H9 (cell line): ENCODE data around the gene ZMIZ1. TPM values are rescaled to one million over a fixed set of nuclear protein-coding genes. Genes with fewer than 3 reads are reported as not detected.

Experiments
- DNase-seq: peaks from one replicate; pipeline ENCODE4 v3.0.0-alpha.2; 2017
- H2AFZ ChIP-seq: one replicate; pipeline ENCODE4 v1.6.1; 2013; ENCODE audit warnings: mild to moderate bottlenecking, low read length, control low read depth, moderate library complexity
- H2AK5ac ChIP-seq: 2 replicates; pipeline ENCODE4 v1.6.1; 2013; ENCODE audit warnings: low read length, control low read depth, mixed read lengths; ENCODE audit not compliant: insufficient read length
- H2BK120ac ChIP-seq: one replicate; pipeline ENCODE4 v1.6.1; 2013; ENCODE audit warnings: low read depth, mild to moderate bottlenecking, low read length, control low read depth, inconsistent platforms; ENCODE audit not compliant: poor library complexity, severe bottlenecking
- H2BK12ac ChIP-seq: 2 replicates; pipeline ENCODE4 v1.6.1; 2013; ENCODE audit warnings: low read length, control low read depth, mixed read lengths, low read depth; ENCODE audit not compliant: insufficient read length
- H2BK15ac ChIP-seq: 2 replicates; pipeline ENCODE4 v1.6.1; 2013; ENCODE audit warnings: low read depth, low read length, control low read depth
- H2BK20ac ChIP-seq: one replicate; pipeline ENCODE4 v1.6.1; 2013; ENCODE audit warnings: low read depth, mild to moderate bottlenecking, low read length, control low read depth, inconsistent platforms; ENCODE audit not compliant: poor library complexity, severe bottlenecking
- H2BK5ac ChIP-seq: 2 replicates; pipeline ENCODE4 v1.6.1; 2013; ENCODE audit warnings: low read length, control low read depth, mixed read lengths; ENCODE audit not compliant: insufficient read length
- H3K14ac ChIP-seq: 2 replicates; pipeline ENCODE4 v1.6.1; 2013; ENCODE audit warnings: low read length, control low read depth; ENCODE audit not compliant: insufficient read depth
- H3K18ac ChIP-seq: 2 replicates; pipeline ENCODE4 v1.6.1; 2013; ENCODE audit warnings: low read depth, mild to moderate bottlenecking, mixed read lengths, low read length, control low read depth; ENCODE audit not compliant: insufficient read length
- H3K23ac ChIP-seq: 2 replicates; pipeline ENCODE4 v1.6.1; 2013; ENCODE audit warnings: low read length, control low read depth, mixed read lengths, low read depth; ENCODE audit not compliant: insufficient read length
- H3K23me2 ChIP-seq: 2 replicates; pipeline ENCODE4 v1.6.1; 2013; ENCODE audit warnings: low read depth, mild to moderate bottlenecking, mixed read lengths, low read length, control low read depth; ENCODE audit not compliant: insufficient read length, poor library complexity, severe bottlenecking
- H3K27ac ChIP-seq: 2 replicates; pipeline ENCODE4 v1.5.1; 2013; ENCODE audit warnings: low read length, control low read depth, mixed read lengths, low read depth; ENCODE audit not compliant: insufficient read length
- H3K27me3 ChIP-seq: 2 replicates; pipeline ENCODE4 v1.6.1; 2013; ENCODE audit warnings: low read length, control low read depth, inconsistent platforms; ENCODE audit not compliant: insufficient read depth
- H3K4ac ChIP-seq: 2 replicates; pipeline ENCODE4 v1.6.1; 2013; ENCODE audit warnings: low read depth, mild to moderate bottlenecking, control low read depth, inconsistent platforms, low read length, moderate library complexity
- H3K4me1 ChIP-seq: 2 replicates; pipeline ENCODE4 v1.6.1; 2013; ENCODE audit warnings: low read length, control low read depth, inconsistent platforms; ENCODE audit not compliant: insufficient read depth
- H3K4me2 ChIP-seq: 2 replicates; pipeline ENCODE4 v1.6.1; 2013; ENCODE audit warnings: low read length, control low read depth, mixed read lengths; ENCODE audit not compliant: insufficient read length, insufficient read depth
- H3K56ac ChIP-seq: 2 replicates; pipeline ENCODE4 v1.6.1; 2013; ENCODE audit warnings: low read depth, mild to moderate bottlenecking, mixed read lengths, low read length, control low read depth; ENCODE audit not compliant: insufficient read length
- H3K79me1 ChIP-seq: 2 replicates; pipeline ENCODE4 v1.6.1; 2013; ENCODE audit warnings: low read depth, mild to moderate bottlenecking, moderate library complexity, low read length, control low read depth, inconsistent platforms; ENCODE audit not compliant: insufficient read depth, poor library complexity, severe bottlenecking
- H3K79me2 ChIP-seq: 2 replicates; pipeline ENCODE4 v1.6.1; 2013; ENCODE audit warnings: low read length, control low read depth, inconsistent platforms; ENCODE audit not compliant: insufficient read depth
- H3K9ac ChIP-seq: 2 replicates; pipeline ENCODE4 v1.6.1; 2013; ENCODE audit warnings: low read length, control low read depth, mixed read lengths; ENCODE audit not compliant: insufficient read length; ENCODE audit errors: extremely low read depth
- H3K9me3 ChIP-seq: one replicate; pipeline ENCODE4 v1.6.1; 2013; ENCODE audit warnings: low read depth, low read length, inconsistent platforms; ENCODE audit not compliant: control insufficient read depth
- H3T11ph ChIP-seq: one replicate; pipeline ENCODE4 v1.6.1; 2013; ENCODE audit warnings: mild to moderate bottlenecking, low read length, control low read depth, inconsistent platforms
- H4K20me1 ChIP-seq: one replicate; pipeline ENCODE4 v1.6.1; 2013; ENCODE audit not compliant: control insufficient read depth, insufficient read length, insufficient read depth
- H4K5ac ChIP-seq: 2 replicates; pipeline ENCODE4 v1.6.1; 2013; ENCODE audit warnings: low read depth, mild to moderate bottlenecking, mixed read lengths, low read length, control low read depth; ENCODE audit not compliant: insufficient read length
- H4K8ac ChIP-seq: replicated peaks from 2 replicates; pipeline ENCODE4 v1.6.1; 2013; ENCODE audit warnings: low read length, control low read depth, mixed read lengths, low read depth; ENCODE audit not compliant: insufficient read length
- H4K91ac ChIP-seq: 2 replicates; pipeline ENCODE4 v1.6.1; 2013; ENCODE audit warnings: low read depth, mild to moderate bottlenecking, moderate library complexity, mixed read lengths, low read length, control low read depth; ENCODE audit not compliant: insufficient read length
- H3K27ac Mint-ChIP-seq, 3 experiments: 2 replicates in 2 of 3; 3 replicates in 1 of 3; pipeline ENCODE4 v1.8.0; 2020 to 2021; ENCODE audit warnings: mixed read lengths in 3 of 3, mild to moderate bottlenecking in 1 of 3, moderate library complexity in 1 of 3
- H3K27me3 Mint-ChIP-seq: 2 replicates; pipeline ENCODE4 v1.8.0; 2021; ENCODE audit warnings: low read depth, mild to moderate bottlenecking, moderate library complexity, mixed read lengths
- H3K36me3 Mint-ChIP-seq, 3 experiments: 2 replicates in 2 of 3; 3 replicates in 1 of 3; pipeline ENCODE4 v1.8.0; 2020 to 2021; ENCODE audit warnings: low read depth in 3 of 3, mixed read lengths in 3 of 3; ENCODE audit not compliant: insufficient read depth in 1 of 3
- H3K4me1 Mint-ChIP-seq, 2 experiments: 2 replicates each; pipeline ENCODE4 v1.8.0; 2020; ENCODE audit warnings: mixed read lengths in 2 of 2
- H3K4me3 Mint-ChIP-seq, 2 experiments: 2 replicates in 1 of 2; 3 replicates in 1 of 2; pipeline ENCODE4 v1.8.0; 2020 to 2021; ENCODE audit warnings: mild to moderate bottlenecking in 2 of 2, mixed read lengths in 2 of 2, moderate library complexity in 1 of 2
- H3K9me3 Mint-ChIP-seq, 2 experiments: 2 replicates in 1 of 2; 3 replicates in 1 of 2; pipeline ENCODE4 v1.8.0; 2020; ENCODE audit warnings: mild to moderate bottlenecking in 2 of 2, mixed read lengths in 2 of 2, moderate library complexity in 1 of 2
- WGBS: extraction: QIAGEN DNeasy Blood & Tissue Kit; methylation state at CpG from one replicate; pipeline ENCODE4 v1.1.7; 2013; ENCODE audit warnings: missing lambda C conversion rate, low lambda C conversion rate, mixed read lengths; ENCODE audit not compliant: insufficient read length; ENCODE audit errors: extremely low coverage; 5-methylcytosine and 5-hydroxymethylcytosine counted together
- total RNA-seq: library from RNA; stranded (reverse); gene quantifications from 2 replicates; pipeline ENCODE4 v1.2.1, GENCODE V29; 2021
- TF ChIP-seq, protein P1 (sequence below): fragments of 200-600 bp; sonication (generic); conservative IDR thresholded peaks from 3 replicates; pipeline ENCODE4 v1.8.0; 2021; ENCODE audit warnings: antibody characterized with exemption, mild to moderate bottlenecking

ZMIZ1 gene
- total RNA-seq, 1 experiment from 2014 or later, result 36.9 TPM

DNA sequence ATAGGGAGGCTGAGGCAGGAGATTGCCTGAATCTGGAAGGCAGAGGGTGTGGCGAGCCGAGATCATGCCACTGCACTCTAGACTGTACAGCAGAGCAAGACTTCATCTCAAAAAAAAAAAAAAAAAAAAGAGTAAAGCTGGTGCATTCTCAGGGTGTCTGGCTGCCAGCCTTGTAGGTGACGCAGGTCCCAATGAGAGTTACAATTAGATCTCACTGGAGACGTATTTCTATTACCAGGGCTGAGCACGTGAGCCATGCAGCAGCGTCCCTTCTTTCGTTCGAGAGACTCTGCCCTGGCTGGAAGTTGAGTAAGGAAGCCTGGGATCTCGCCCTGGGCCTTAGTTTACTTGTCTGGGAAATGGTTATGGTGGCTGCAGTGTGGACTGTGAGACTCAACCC is 22.4 kb upstream of the ZMIZ1 start:
- no peak for DNase-seq
- H3K4me1 Mint-ChIP-seq, result peaks cover 28 to 31% of the 10 kb centered on the region in 2 experiments

More for the DNA sequence above, 22.4 kb upstream of the ZMIZ1 start:
- Histone ChIP-seq H2BK120ac (no peak overlapping the region), H3K79me1 (no peaks in the 10 kb centered on the region), H2BK5ac (no peak overlapping the region), H4K8ac (no peak overlapping the region), H3K56ac (no peak overlapping the region), H2AK5ac (no peak overlapping the region), H3K4ac (no peak overlapping the region), H4K5ac (no peak overlapping the region), H3K14ac (no peak overlapping the region), H3K27me3 (no peaks in the 10 kb centered on the region), H3T11ph (no peak overlapping the region), H2BK20ac (no peak overlapping the region), H3K4me2 (no peak overlapping the region), H3K9me3 (no peaks in the 10 kb centered on the region), H2BK12ac (no peak overlapping the region), H4K20me1 (no peaks in the 10 kb centered on the region), H3K18ac (no peak overlapping the region), H3K23me2 (no peaks in the 10 kb centered on the region), H3K23ac (no peak overlapping the region), H3K4me1 (peaks cover 2% of the 10 kb centered on the region; the same call in 1 of the 2 replicates), H3K79me2 (no peaks in the 10 kb centered on the region), H3K9ac (no peak overlapping the region), H2BK15ac (no peak overlapping the region), H4K91ac (no peak overlapping the region), H2AFZ (no peak overlapping the region), H3K27ac (no peak overlapping the region)
- WGBS, result no CpG with 5 or more reads among the region's 9 CpGs
- Mint-ChIP-seq H3K4me3 (no peak overlapping the region), H3K36me3 (no peaks in the 10 kb centered on the region), H3K9me3 (no peaks in the 10 kb centered on the region), H3K27ac (no peak overlapping the region), H3K27me3 (peaks cover 15% of the 10 kb centered on the region)
- TF ChIP-seq, protein P1, sequence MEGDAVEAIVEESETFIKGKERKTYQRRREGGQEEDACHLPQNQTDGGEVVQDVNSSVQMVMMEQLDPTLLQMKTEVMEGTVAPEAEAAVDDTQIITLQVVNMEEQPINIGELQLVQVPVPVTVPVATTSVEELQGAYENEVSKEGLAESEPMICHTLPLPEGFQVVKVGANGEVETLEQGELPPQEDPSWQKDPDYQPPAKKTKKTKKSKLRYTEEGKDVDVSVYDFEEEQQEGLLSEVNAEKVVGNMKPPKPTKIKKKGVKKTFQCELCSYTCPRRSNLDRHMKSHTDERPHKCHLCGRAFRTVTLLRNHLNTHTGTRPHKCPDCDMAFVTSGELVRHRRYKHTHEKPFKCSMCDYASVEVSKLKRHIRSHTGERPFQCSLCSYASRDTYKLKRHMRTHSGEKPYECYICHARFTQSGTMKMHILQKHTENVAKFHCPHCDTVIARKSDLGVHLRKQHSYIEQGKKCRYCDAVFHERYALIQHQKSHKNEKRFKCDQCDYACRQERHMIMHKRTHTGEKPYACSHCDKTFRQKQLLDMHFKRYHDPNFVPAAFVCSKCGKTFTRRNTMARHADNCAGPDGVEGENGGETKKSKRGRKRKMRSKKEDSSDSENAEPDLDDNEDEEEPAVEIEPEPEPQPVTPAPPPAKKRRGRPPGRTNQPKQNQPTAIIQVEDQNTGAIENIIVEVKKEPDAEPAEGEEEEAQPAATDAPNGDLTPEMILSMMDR, result no peak
